Upper lobe of left lung (tissue), 6 donors: ENCODE measurements around the gene SMARCD2. TPM values are rescaled to one million over a fixed set of nuclear protein-coding genes. Genes with fewer than 3 reads are reported as not detected.

Experiments
- ATAC-seq, 2 donors: fragments of 200-7000 bp; cut with Tn5 transposase; one replicate each; pipeline ENCODE4 v1.9.1; 2022; ENCODE audit warnings: mild to moderate bottlenecking in 2 of 2, moderate library complexity in 2 of 2; ENCODE audit not compliant: low FRiP score in 2 of 2
- DNase-seq, 2 donors: peaks; one replicate each; pipeline ENCODE4 v3.0.0-alpha.2; 2019 to 2020
- H3K27ac ChIP-seq, 4 donors: fragments of 200-600 bp; sonication (generic); one replicate each; pipeline ENCODE4 v1.5.1; 2016 to 2019
- H3K27me3 ChIP-seq, 4 donors: fragments of 200-600 bp; sonication (generic); one replicate each; pipeline ENCODE4 v1.5.1; 2017 to 2019
- H3K36me3 ChIP-seq, 4 donors: fragments of 200-600 bp; sonication (generic); one replicate each; pipeline ENCODE4 v1.5.1; 2016 to 2019
- H3K4me1 ChIP-seq, 4 donors: fragments of 200-600 bp; sonication (generic); one replicate each; pipeline ENCODE4 v1.5.1; 2018 to 2019
- H3K4me3 ChIP-seq, 4 donors: fragments of 200-600 bp; sonication (generic); one replicate each; pipeline ENCODE4 v1.5.1; 2017 to 2019; ENCODE audit warnings: mild to moderate bottlenecking in 2 of 4, moderate library complexity in 1 of 4
- H3K9me3 ChIP-seq, 4 donors: fragments of 200-600 bp; sonication (generic); one replicate each; pipeline ENCODE4 v1.5.1; 2018 to 2019
- EP300 ChIP-seq, 4 donors: sonication (generic); formaldehyde crosslinking; IDR thresholded peaks; one replicate each; pipeline ENCODE4 v1.5.1; 2017; ENCODE audit warnings: antibody characterized with exemption in 4 of 4, control low read depth in 2 of 4
- POLR2A ChIP-seq, 4 donors: fragments of 450-650 bp; IDR thresholded peaks; one replicate each; pipeline ENCODE4 v1.5.1; 2016 to 2017; ENCODE audit warnings: antibody characterized with exemption in 4 of 4, mild to moderate bottlenecking in 2 of 4
- POLR2AphosphoS5 ChIP-seq, 2 donors: sonication (generic); formaldehyde crosslinking; IDR thresholded peaks; one replicate each; pipeline ENCODE4 v1.5.1; 2017; ENCODE audit warnings: antibody characterized with exemption in 2 of 2
- WGBS, 2 donors: methylation state at CpG; one replicate each; pipeline ENCODE4 v1.1.5; 2017 to 2018; 5-methylcytosine and 5-hydroxymethylcytosine counted together
- total RNA-seq, 6 donors: library from RNA; depleted of rRNA in 4 of 6; stranded (reverse); fragments of >200 nt in 4 of 6; gene quantifications; one replicate each; pipeline versions ENCODE4 v1.1.0 to v1.2.1, GENCODE V29; 2016 to 2021
- TF ChIP-seq, protein P1 (sequence below), 6 experiments: fragments of 450-650 bp in 4 of 6; fragments of 200-600 bp in 2 of 6; sonication (generic) in 2 of 6; IDR thresholded peaks; one replicate each; pipeline ENCODE4 v1.5.1; 2016 to 2019; ENCODE audit warnings: antibody characterized with exemption in 6 of 6
- donor health status: DM: no; HTN: no; CAD: no; lungs with moderate emphysema.
- donor health status: DM: no; HTN: yes; CAD: no; lungs with severe emphysema.

The SMARCD2 gene
- total RNA-seq, 6 donors from 2014 or later = 77.0 to 137 (median 95.7) TPM

DNA sequence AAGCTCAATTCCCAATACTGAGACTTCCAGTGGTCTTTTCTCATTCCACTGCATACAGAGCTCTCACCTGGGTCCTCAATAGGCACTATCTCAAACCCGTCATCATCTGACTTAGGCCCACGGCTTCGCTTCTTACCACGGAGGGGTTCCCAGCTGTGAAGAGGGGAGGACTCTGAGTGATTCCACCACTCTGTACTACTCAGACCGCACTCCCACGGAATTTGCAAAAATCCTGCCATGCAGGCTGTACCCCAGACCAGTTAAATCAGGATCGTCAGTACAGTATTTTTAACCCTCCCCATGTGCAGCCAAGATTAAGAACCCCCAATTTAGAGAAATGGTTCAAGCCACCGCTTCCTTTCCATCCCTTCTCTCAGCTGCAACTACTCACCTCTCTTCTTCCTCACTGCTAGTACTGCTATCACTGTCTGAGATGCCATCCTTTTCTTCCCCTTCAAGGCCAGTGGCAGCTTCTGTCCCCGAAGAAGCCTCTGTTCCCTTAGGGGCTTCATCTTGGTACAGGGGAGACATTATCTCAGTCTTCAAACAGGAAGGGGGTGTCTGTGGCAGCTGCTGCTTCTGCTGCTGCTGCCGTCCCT lies 21.4 kb downstream of the SMARCD2 start:
- 84 to 93% methylated on average over 10 of the region's 10 CpGs for WGBS, 2 donors
- H3K27ac ChIP-seq = peak overlapping the region in 1 of 4 donors; percentile 8
- ATAC-seq (no peak), DNase-seq (no peak)
- no peaks in the 10 kb centered on the region for H3K9me3 ChIP-seq
- peaks cover 5 to 10% (median 8%) of the 10 kb centered on the region in 4 donors for H3K4me1 ChIP-seq
- H3K27me3 ChIP-seq = no peaks in the 10 kb centered on the region
- H3K4me3 ChIP-seq = no peak overlapping the region
- TF ChIP-seq, protein P1, sequence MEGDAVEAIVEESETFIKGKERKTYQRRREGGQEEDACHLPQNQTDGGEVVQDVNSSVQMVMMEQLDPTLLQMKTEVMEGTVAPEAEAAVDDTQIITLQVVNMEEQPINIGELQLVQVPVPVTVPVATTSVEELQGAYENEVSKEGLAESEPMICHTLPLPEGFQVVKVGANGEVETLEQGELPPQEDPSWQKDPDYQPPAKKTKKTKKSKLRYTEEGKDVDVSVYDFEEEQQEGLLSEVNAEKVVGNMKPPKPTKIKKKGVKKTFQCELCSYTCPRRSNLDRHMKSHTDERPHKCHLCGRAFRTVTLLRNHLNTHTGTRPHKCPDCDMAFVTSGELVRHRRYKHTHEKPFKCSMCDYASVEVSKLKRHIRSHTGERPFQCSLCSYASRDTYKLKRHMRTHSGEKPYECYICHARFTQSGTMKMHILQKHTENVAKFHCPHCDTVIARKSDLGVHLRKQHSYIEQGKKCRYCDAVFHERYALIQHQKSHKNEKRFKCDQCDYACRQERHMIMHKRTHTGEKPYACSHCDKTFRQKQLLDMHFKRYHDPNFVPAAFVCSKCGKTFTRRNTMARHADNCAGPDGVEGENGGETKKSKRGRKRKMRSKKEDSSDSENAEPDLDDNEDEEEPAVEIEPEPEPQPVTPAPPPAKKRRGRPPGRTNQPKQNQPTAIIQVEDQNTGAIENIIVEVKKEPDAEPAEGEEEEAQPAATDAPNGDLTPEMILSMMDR (IDR thresholded peaks at IDR 0.05) = no peak
- no peak for TF ChIP-seq POLR2AphosphoS5 (IDR thresholded peaks at IDR 0.05)
- TF ChIP-seq POLR2A (IDR thresholded peaks at IDR 0.05) = no peak
- TF ChIP-seq EP300 (IDR thresholded peaks at IDR 0.05) = no peak
- H3K36me3 ChIP-seq = peaks cover 49 to 96% (median 90%) of the 10 kb centered on the region in 4 donors

DNA sequence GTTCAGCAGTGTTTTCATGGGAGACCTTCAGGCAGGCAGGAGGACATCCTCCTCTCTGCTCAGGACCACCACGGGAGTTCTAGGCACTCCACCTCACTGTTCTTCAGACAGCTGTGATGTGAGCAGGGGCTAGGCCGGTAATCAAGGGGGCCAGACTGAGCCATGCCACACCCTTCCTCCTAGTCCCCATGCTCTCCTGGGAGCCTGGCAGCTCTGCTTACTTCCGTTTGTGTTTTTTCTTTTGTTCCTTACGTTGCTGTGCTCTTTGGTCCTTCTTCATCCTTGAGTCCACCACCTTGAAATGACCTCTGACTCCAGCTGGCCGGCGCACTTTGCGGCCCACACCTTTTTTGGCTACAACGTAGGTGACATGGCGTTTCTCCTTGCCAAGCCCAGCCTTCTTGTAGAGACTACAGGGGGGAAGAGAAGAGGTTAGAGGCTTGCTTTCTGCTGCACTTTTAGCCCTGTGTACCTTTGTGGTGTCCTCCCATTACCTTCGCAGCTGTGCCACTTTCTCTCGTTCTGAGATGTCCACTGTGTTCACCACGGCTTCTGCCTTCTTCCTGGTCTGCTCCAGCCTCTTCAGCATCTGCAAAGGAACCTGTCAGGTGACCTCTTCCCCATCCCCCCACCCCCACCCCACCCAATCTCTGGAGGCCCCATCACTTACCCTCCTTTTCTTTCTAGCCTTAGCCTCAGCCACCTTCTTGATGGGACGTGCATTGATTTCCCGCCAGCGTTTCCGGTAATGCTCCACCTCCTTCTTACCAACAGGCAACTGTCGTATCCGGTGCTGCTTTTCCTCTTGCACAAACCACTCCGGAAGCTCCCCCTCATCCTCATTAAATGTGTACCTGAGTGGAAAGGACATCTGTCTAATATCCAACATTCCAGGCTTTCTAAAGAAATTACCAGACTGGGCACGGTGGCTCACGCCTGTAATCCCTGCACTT lies 22.6 kb downstream of the SMARCD2 start:
- H3K36me3 ChIP-seq = peaks cover 58 to 100% (median 94%) of the 10 kb centered on the region in 4 donors
- no peak overlapping the region for H3K4me3 ChIP-seq
- 66 to 70% methylated on average over 21 of the region's 21 CpGs for WGBS, 2 donors
- TF ChIP-seq EP300 (IDR thresholded peaks at IDR 0.05) (no peak), POLR2A (IDR thresholded peaks at IDR 0.05) (no peak), POLR2AphosphoS5 (IDR thresholded peaks at IDR 0.05) (no peak)
- TF ChIP-seq, protein P1 (IDR thresholded peaks at IDR 0.05) = no peak
- peak in 1 of 2 donors; percentile 38 for ATAC-seq
- no peaks in the 10 kb centered on the region for H3K9me3 ChIP-seq
- peaks cover 0 to 6% (median 2%) of the 10 kb centered on the region in 4 donors for H3K4me1 ChIP-seq
- peak overlapping the region in 3 of 4 donors; percentile 14 to 50 (median 30) for H3K27ac ChIP-seq
- no peak for DNase-seq
- H3K27me3 ChIP-seq = no peaks in the 10 kb centered on the region

DNA sequence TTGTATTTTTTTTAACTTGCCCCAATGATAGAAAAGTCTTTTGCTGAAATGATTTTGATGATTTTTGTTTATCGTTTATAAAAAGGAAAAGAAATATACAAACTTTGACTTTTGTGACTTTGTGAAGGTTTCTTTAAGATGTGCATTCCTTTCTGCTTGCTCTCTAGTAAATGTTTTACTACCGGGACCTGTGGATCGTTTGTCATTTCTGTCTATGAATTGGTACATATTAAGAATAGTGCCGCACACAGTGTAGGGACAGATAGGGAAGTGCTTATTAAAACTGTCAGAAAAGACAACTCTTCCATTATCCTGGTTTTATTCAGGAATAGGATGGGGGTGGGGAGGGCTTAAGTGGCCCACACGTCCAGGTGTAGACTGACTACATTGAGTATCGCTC lies 23.4 kb downstream of the SMARCD2 start:
- peak overlapping the region in 2 of 4 donors; percentile 30 to 50 for H3K27ac ChIP-seq
- DNase-seq = no peak
- no peak overlapping the region for H3K4me3 ChIP-seq
- H3K4me1 ChIP-seq = peaks cover 0 to 6% (median 2%) of the 10 kb centered on the region in 4 donors
- H3K27me3 ChIP-seq = no peaks in the 10 kb centered on the region
- H3K9me3 ChIP-seq = no peaks in the 10 kb centered on the region
- peaks cover 55 to 100% (median 92%) of the 10 kb centered on the region in 4 donors for H3K36me3 ChIP-seq
- TF ChIP-seq POLR2AphosphoS5 (IDR thresholded peaks at IDR 0.05) (no peak), POLR2A (IDR thresholded peaks at IDR 0.05) (no peak), EP300 (IDR thresholded peaks at IDR 0.05) (no peak)
- TF ChIP-seq, protein P1 (IDR thresholded peaks at IDR 0.05) = no peak
- 73 to 77% methylated on average over 6 of the region's 6 CpGs for WGBS, 2 donors
- no peak for ATAC-seq

DNA sequence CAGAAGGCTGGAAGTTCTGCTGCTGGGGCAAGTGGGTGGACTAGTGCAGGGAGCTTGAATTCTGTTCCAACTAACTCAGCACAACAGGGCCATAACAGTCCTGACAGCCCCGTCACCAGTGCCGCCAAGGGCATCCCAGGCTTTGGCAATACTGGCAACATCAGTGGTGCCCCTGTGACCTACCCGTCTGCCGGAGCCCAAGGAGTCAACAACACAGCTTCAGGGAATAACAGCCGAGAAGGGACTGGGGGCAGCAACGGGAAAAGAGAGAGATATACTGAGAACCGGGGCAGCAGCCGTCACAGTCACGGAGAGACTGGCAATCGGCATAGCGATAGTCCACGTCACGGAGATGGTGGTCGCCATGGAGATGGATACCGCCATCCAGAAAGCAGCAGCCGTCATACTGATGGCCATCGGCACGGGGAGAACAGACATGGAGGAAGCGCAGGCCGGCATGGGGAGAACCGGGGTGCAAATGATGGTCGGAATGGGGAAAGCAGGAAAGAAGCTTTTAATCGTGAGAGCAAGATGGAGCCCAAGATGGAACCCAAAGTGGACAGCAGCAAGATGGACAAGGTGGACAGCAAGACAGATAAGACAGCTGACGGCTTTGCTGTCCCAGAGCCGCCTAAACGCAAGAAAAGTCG lies 24.6 kb downstream of the SMARCD2 start:
- TF ChIP-seq POLR2A (IDR thresholded peaks at IDR 0.05) (no peak), POLR2AphosphoS5 (IDR thresholded peaks at IDR 0.05) (no peak), EP300 (IDR thresholded peaks at IDR 0.05) (no peak)
- TF ChIP-seq, protein P1 (IDR thresholded peaks at IDR 0.05) = no peak
- DNase-seq = no peak
- Histone ChIP-seq H3K27ac (no peak overlapping the region), H3K27me3 (no peaks in the 10 kb centered on the region), H3K4me1 (peaks cover 0 to 6% (median 2%) of the 10 kb centered on the region in 4 donors), H3K4me3 (no peak overlapping the region), H3K9me3 (no peaks in the 10 kb centered on the region), H3K36me3 (peaks cover 60 to 100% (median 94%) of the 10 kb centered on the region in 4 donors)
- 93 to 96% methylated on average over 25 to 27 of the region's 27 CpGs for WGBS, 2 donors
- no peak for ATAC-seq
